GM12874 (cell line): ENCODE results near the gene HMX2.

Source experiments
- TF ChIP-seq, protein P1 (sequence below): IDR thresholded peaks from 2 replicates; pipeline ENCODE4 v1.5.1; 2011; ENCODE audit warnings: low read depth, mild to moderate bottlenecking, control low read depth, low read length, moderate library complexity; ENCODE audit not compliant: insufficient read depth

The HMX2 gene

DNA sequence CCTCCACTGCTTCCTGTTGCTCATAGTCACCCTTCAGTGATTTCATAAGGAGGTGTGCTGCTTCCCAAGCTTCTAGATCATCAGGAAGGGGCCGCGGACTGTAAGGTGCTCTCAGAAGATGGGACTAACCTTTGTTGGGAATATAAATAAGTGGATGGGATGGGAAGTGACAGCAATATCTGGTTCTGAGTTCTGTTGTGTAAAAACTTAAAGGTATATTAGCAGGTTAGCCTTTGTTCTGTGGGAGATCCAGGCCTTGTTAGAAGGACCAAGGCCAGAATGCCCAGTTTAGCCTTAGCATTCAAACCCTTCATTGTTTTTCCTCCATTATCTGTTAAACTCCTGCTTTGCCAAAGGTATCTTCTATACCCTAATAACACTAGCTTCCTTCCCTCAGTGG lies 18.7 kb downstream of the HMX2 start:
- TF ChIP-seq, protein P1, sequence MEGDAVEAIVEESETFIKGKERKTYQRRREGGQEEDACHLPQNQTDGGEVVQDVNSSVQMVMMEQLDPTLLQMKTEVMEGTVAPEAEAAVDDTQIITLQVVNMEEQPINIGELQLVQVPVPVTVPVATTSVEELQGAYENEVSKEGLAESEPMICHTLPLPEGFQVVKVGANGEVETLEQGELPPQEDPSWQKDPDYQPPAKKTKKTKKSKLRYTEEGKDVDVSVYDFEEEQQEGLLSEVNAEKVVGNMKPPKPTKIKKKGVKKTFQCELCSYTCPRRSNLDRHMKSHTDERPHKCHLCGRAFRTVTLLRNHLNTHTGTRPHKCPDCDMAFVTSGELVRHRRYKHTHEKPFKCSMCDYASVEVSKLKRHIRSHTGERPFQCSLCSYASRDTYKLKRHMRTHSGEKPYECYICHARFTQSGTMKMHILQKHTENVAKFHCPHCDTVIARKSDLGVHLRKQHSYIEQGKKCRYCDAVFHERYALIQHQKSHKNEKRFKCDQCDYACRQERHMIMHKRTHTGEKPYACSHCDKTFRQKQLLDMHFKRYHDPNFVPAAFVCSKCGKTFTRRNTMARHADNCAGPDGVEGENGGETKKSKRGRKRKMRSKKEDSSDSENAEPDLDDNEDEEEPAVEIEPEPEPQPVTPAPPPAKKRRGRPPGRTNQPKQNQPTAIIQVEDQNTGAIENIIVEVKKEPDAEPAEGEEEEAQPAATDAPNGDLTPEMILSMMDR: no peak

DNA sequence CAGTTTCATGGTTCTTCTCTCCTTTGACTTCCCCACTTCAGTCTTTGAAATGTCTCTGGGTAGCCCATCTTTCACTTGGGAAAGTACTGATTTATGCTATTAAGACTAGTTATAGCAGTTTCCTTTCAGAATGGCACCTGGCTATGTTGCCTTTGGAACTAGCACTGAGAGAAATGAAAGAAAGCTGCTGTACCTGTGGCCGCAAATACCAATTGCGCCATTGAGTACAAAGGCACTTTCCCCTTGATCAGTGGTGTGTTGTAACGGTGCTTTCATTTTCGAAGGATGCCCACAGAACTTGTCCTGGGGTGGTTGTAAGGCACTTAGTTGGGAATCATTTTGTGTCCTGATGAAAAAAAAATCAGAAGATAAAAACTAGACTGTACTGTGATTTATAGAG lies 23.0 kb downstream of the HMX2 start:
- TF ChIP-seq, protein P1: no peak

DNA sequence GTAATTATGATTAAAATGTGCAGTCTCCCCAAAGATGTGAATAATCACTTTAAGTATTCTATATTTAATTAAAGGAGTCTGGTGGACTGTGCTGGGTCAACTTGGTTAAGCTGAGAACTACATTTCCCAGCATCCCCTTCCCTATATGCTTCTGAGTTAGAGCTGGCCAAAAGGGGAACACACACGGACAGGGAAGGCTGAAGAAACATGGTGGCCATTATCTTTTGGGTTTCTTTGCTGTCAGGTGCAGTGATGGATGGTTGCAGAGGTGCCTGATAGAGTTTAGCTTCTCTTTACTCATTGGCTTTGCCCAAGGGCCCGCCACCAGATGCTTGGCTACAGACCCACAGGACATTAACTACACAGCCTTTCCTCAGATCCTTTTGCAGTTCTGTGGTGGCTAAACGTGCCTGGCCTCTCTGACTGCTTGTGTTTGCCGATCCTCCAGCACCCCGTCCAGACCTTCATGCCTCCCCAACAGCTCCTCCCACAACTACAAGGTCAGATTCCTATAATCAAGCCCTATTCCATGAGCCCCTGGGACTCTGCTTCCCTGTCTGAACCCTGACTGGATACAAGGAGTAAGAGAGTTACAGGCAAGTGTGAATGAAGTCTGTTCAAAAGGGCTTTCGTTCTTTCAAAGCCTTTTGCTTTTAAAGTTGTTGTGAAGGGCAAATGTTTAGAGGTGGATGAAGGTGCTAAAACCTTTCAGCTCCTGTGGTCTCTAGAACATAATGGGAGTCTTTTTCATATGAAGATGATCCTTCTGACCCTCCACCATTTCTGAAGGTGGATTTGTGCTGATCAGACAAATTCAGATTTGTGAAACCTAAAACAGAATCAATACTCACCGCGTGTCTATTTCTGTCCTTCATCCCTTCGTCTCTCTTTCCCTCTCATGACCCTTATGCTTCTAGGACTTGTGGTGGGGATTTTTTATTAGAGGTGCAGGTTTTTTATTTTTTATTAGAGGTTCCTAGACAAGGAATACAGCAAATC lies 27.8 kb downstream of the HMX2 start:
- TF ChIP-seq, protein P1: no peak

DNA sequence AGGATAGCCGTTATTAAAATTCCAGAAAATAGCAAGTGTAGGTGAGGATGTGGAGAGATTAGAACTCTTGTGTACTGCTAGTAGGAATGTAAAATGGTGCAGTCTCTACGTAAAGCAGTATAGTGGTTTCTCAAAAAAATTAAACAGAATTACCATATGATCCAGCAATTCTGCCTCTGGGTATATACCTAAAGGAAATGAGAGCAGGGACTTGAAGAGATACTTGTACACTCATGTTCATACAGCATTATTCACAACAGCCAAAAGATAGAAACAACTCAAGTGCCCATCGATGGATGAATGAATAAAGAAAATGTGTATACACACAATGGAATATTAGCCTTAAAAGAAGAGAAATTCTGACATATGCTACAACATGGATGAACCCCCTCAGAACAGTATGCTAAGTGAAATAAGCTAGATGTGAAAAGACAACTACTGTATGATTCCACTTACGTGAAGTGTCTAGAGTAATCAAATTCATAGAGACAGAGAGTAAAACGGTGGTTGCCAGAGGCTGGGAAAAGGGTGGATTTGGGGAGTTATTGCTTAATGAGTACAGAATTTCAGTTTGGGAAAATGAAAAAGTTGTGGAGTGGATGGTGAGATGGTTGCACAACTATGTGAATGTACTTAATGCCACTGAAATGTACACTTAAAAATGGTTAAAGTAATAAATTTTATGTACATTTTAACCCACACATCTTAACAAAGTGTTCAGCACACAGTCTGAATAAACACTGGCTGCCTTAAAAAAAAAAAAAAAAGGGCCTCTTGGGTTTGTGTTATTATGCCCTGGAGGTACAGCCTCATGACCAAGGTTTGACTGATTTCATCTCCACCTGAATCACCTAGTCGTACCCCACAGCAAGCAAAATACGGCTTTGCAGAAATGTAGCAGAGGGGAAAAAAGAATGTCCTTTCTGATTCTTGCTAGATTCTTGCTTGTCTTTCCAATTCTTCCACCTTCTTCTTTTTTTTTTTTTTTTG lies 32.5 kb downstream of the HMX2 start:
- TF ChIP-seq, protein P1: no peak

DNA sequence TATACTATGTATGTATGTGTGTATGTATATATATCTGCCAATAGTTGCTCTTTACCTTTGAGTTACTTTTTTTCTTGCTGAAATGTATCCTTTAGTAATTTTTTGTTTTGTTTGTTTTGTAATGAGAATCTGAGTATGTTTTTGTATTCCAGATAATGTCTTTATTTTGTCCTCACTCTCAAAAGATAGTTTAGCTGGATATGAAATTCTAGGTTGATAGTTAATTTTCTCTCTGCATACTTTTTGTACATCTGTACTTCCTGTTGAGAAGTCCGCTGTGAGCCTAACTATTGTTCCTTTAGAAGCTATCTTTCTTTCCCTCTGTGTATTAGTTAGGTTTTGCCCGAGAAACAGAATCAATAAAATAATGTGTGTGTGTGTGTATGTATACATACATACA lies 35.8 kb downstream of the HMX2 start:
- TF ChIP-seq, protein P1: no peak

DNA sequence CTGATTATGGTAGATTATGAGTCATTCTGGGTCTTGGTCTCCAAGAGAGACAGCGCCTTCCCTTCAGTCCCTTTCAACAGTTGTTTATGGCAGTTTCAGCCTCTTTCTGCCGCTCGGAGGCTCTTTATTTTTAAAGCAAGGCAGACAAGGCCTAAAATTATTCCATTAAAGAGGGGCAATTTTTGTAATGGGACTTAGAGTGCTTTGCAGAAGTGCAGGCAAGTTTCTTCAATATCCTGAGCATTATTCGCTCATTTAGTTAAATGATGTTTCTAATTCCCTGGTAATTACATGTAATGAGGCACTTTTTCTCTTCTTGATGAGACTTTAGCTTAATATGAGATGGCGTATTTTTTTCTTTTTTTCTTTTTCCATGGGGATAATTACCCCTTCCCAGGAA lies 39.8 kb downstream of the HMX2 start:
- TF ChIP-seq, protein P1: no peak

DNA sequence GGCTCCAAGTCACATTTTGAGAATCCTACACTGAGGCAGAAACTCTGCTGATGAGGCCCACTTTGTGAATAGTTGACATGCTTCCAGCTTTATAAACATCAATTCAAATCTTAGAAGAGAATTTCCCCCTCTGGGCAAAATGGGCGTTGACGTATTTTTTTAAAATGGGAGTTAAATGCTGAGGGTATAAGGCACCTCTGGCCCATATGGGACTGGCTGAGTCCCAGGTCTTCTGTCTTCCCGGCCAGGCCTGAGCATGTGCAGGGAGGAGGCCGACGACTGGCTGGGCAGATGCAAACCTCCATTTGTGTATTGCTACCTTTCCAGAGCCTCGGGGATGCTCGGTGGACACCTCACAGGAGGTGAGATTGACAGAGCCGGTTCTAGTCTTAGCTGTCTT lies 44.0 kb downstream of the HMX2 start:
- TF ChIP-seq, protein P1: no peak
